Tibial artery (tissue), 4 donors: ENCODE results near the gene PIMREG.

ENCODE experiments used
- DNase-seq, 2 donors: peaks; one replicate each; pipeline ENCODE4 v3.0.0-alpha.2; 2019
- H3K27ac ChIP-seq, 2 donors: fragments of 200-600 bp; sonication (generic) in 1 of 2; 1 replicate in 1 of 2; 2 replicates in 1 of 2; pipeline ENCODE4 v1.5.1; 2018 to 2019; ENCODE audit warnings: mild to moderate bottlenecking in 1 of 2
- H3K27me3 ChIP-seq, 2 donors: fragments of 200-600 bp; sonication (generic) in 1 of 2; one replicate each; pipeline versions ENCODE4 v1.5.1 to v1.6.0; 2016 to 2019
- H3K36me3 ChIP-seq, 3 donors: fragments of 200-600 bp; sonication (generic) in 2 of 3; one replicate each; pipeline ENCODE4 v1.5.1; 2016 to 2019; ENCODE audit warnings: mild to moderate bottlenecking in 2 of 3
- H3K4me1 ChIP-seq, 4 donors: fragments of 200-600 bp; sonication (generic) in 2 of 4; 1 replicate in 3 of 4; 2 replicates in 1 of 4; pipeline ENCODE4 v1.5.1; 2016 to 2019
- H3K4me3 ChIP-seq, 2 donors: fragments of 200-600 bp; sonication (generic) in 1 of 2; 1 replicate in 1 of 2; 2 replicates in 1 of 2; pipeline ENCODE4 v1.5.1; 2018 to 2019; ENCODE audit warnings: mild to moderate bottlenecking in 2 of 2
- H3K9me3 ChIP-seq, 3 donors: fragments of 200-600 bp; sonication (generic) in 1 of 3; one replicate each; pipeline ENCODE4 v1.5.1; 2016 to 2019
- CTCF ChIP-seq, 2 experiments: fragments of 200-600 bp in 1 of 2; fragments of 450-650 bp in 1 of 2; IDR thresholded peaks; one replicate each; pipeline ENCODE4 v1.5.1; 2017 to 2019; ENCODE audit warnings: antibody characterized with exemption in 2 of 2, mild to moderate bottlenecking in 1 of 2, moderate library complexity in 1 of 2
- intact Hi-C: fragments of 100-400 bp; cut with DNase I; formaldehyde crosslinking; loops from one replicate; pipeline ENCODE4 v1.15.0; 2023; ENCODE audit warnings: low total_unique reads

Gene PIMREG

GRCh38 chr17:6458460-6458950 is 14.2 kb downstream of the PIMREG start:
- no peaks in the 10 kb centered on the region for H3K9me3 ChIP-seq
- peaks cover 0 to 30% of the 10 kb centered on the region in 2 donors for H3K27me3 ChIP-seq
- DNase-seq = no peak
- H3K27ac ChIP-seq = no peak overlapping the region
- intact Hi-C loops = no loop called here
- peaks cover 0 to 19% (median 12%) of the 10 kb centered on the region in 4 donors for H3K4me1 ChIP-seq
- no peak overlapping the region for H3K4me3 ChIP-seq
- H3K36me3 ChIP-seq = peaks cover 0 to 3% (median 0%) of the 10 kb centered on the region in 3 donors
- TF ChIP-seq CTCF (IDR thresholded peaks at IDR 0.05) = no peak

- Histone ChIP-seq H3K36me3 (peaks cover 0 to 3% (median 0%) of the 10 kb centered on the region in 3 donors), H3K27me3 (peaks cover 0 to 11% of the 10 kb centered on the region in 2 donors), H3K9me3 (no peaks in the 10 kb centered on the region), H3K4me3 (no peak overlapping the region), H3K27ac (no peak overlapping the region), H3K4me1 (peaks cover 0 to 12% (median 5%) of the 10 kb centered on the region in 4 donors)
- no peak for DNase-seq
- TF ChIP-seq CTCF (IDR thresholded peaks at IDR 0.05) = no peak
- intact Hi-C loops = no loop called here
These were observed 16.4 kb downstream of the PIMREG start for GRCh38 chr17:6460531-6461161.

GRCh38 chr17:6461246-6461645 is 17.0 kb downstream of the PIMREG start:
- no peak for DNase-seq
- peaks cover 0 to 3% (median 0%) of the 10 kb centered on the region in 3 donors for H3K36me3 ChIP-seq

GRCh38 chr17:6461792-6462524 is 17.7 kb downstream of the PIMREG start:
- TF ChIP-seq CTCF (IDR thresholded peaks at IDR 0.05) = no peak
- peaks cover 0 to 3% (median 0%) of the 10 kb centered on the region in 3 donors for H3K36me3 ChIP-seq
- no peaks in the 10 kb centered on the region for H3K27me3 ChIP-seq
- H3K27ac ChIP-seq = no peak overlapping the region
- H3K4me1 ChIP-seq = peaks cover 0 to 8% (median 3%) of the 10 kb centered on the region in 4 donors
- intact Hi-C loops = no loop called here
- H3K4me3 ChIP-seq = no peak overlapping the region
- no peaks in the 10 kb centered on the region for H3K9me3 ChIP-seq
- DNase-seq = no peak

More at GRCh38 chr17:6461246-6461645, 17.0 kb downstream of the PIMREG start:
- Histone ChIP-seq H3K9me3 (no peaks in the 10 kb centered on the region), H3K4me3 (no peak overlapping the region), H3K27ac (no peak overlapping the region), H3K4me1 (peaks cover 0 to 11% (median 5%) of the 10 kb centered on the region in 4 donors), H3K27me3 (peaks cover 0 to 5% of the 10 kb centered on the region in 2 donors)
- TF ChIP-seq CTCF (IDR thresholded peaks at IDR 0.05) = no peak
- intact Hi-C loops = no loop called here

- Histone ChIP-seq H3K4me1 (peaks cover 0 to under 1% (median 0%) of the 10 kb centered on the region in 4 donors), H3K9me3 (no peaks in the 10 kb centered on the region), H3K4me3 (no peak overlapping the region), H3K27me3 (no peaks in the 10 kb centered on the region), H3K27ac (no peak overlapping the region), H3K36me3 (peaks cover 0 to 3% (median 0%) of the 10 kb centered on the region in 3 donors)
- no peak for DNase-seq
- no peak for TF ChIP-seq CTCF (IDR thresholded peaks at IDR 0.05)
- intact Hi-C loops = no loop called here
These were observed 18.4 kb downstream of the PIMREG start for GRCh38 chr17:6462692-6463091.
